Liver (tissue), 9 donors: ENCODE results near the gene SPEG. TPM values are rescaled to one million over a fixed set of nuclear protein-coding genes. Genes with fewer than 3 reads are reported as not detected.

ENCODE experiments used
- DNase-seq: peaks from one replicate; pipeline ENCODE4 v3.0.0-alpha.2; 2017; ENCODE audit warnings: low spot score
- H3K27ac ChIP-seq, 2 donors: one replicate each; pipeline ENCODE4 v1.7.0; 2013; ENCODE audit warnings: inconsistent platforms in 2 of 2, low read length in 2 of 2, control low read depth in 1 of 2, low read depth in 1 of 2, mild to moderate bottlenecking in 1 of 2
- H3K27me3 ChIP-seq, 4 donors: one replicate each; pipeline versions ENCODE4 v1.6.1 to v1.7.0; 2013; ENCODE audit warnings: low read length in 3 of 4, inconsistent platforms in 1 of 4, mild to moderate bottlenecking in 1 of 4, moderate library complexity in 1 of 4; ENCODE audit not compliant: control insufficient read depth in 4 of 4, insufficient read depth in 4 of 4
- H3K36me3 ChIP-seq, 4 donors: one replicate each; pipeline versions ENCODE4 v1.6.1 to v1.7.0; 2013; ENCODE audit warnings: low read length in 3 of 4, mild to moderate bottlenecking in 3 of 4, low read depth in 1 of 4, moderate library complexity in 1 of 4; ENCODE audit not compliant: control insufficient read depth in 4 of 4, insufficient read depth in 3 of 4
- H3K4me1 ChIP-seq, 4 donors: one replicate each; pipeline versions ENCODE4 v1.6.1 to v1.7.0; 2013; ENCODE audit warnings: low read length in 3 of 4, mild to moderate bottlenecking in 3 of 4, moderate library complexity in 1 of 4; ENCODE audit not compliant: control insufficient read depth in 4 of 4, insufficient read depth in 4 of 4
- H3K4me3 ChIP-seq, 3 donors: one replicate each; pipeline versions ENCODE4 v1.6.1 to v1.7.0; 2013; ENCODE audit warnings: low read length in 3 of 3, control low read depth in 1 of 3, low read depth in 1 of 3, mild to moderate bottlenecking in 1 of 3
- H3K9ac ChIP-seq, 2 donors: one replicate each; pipeline ENCODE4 v1.7.0; 2013; ENCODE audit warnings: low read length in 2 of 2, mild to moderate bottlenecking in 2 of 2, moderate library complexity in 2 of 2, control low read depth in 1 of 2, low read depth in 1 of 2
- H3K9me3 ChIP-seq, 4 donors: one replicate each; pipeline versions ENCODE4 v1.6.1 to v1.7.0; 2013; ENCODE audit warnings: low read length in 3 of 4; ENCODE audit not compliant: control insufficient read depth in 4 of 4
- EGR1 ChIP-seq, 2 donors: IDR thresholded peaks; 2 replicates each; pipeline ENCODE4 v1.6.1; 2016 to 2018; ENCODE audit warnings: antibody characterized with exemption in 2 of 2, low read depth in 2 of 2
- FOXA1 ChIP-seq: IDR thresholded peaks from 2 replicates; pipeline ENCODE4 v1.6.1; 2016; ENCODE audit warnings: antibody characterized with exemption
- FOXA2 ChIP-seq: IDR thresholded peaks from 2 replicates; pipeline ENCODE4 v1.6.1; 2016; ENCODE audit warnings: antibody characterized with exemption
- GABPA ChIP-seq, 2 donors: IDR thresholded peaks in 1 of 2; conservative IDR thresholded peaks in 1 of 2; 2 replicates each; pipeline ENCODE4 v1.6.1; 2016; ENCODE audit warnings: antibody characterized with exemption in 2 of 2, mild to moderate bottlenecking in 1 of 2, moderate library complexity in 1 of 2
- HNF4A ChIP-seq, 2 donors: conservative IDR thresholded peaks; 2 replicates each; pipeline ENCODE4 v1.6.1; 2016; ENCODE audit warnings: antibody characterized with exemption in 2 of 2, mild to moderate bottlenecking in 2 of 2
- HNF4G ChIP-seq: IDR thresholded peaks from 2 replicates; pipeline ENCODE4 v1.6.1; 2016; ENCODE audit warnings: antibody characterized with exemption
- JUND ChIP-seq, 2 donors: IDR thresholded peaks; 2 replicates each; pipeline ENCODE4 v1.6.1; 2016; ENCODE audit warnings: antibody characterized with exemption in 2 of 2
- NR2F2 ChIP-seq: IDR thresholded peaks from 2 replicates; pipeline ENCODE4 v1.6.1; 2016; ENCODE audit warnings: antibody characterized with exemption
- RAD21 ChIP-seq, 2 donors: IDR thresholded peaks; 2 replicates each; pipeline ENCODE4 v1.6.1; 2016; ENCODE audit warnings: antibody characterized with exemption in 2 of 2, mild to moderate bottlenecking in 2 of 2
- RXRA ChIP-seq, 2 donors: IDR thresholded peaks; 2 replicates each; pipeline ENCODE4 v1.6.1; 2017 to 2018; ENCODE audit warnings: antibody characterized with exemption in 2 of 2, mild to moderate bottlenecking in 1 of 2
- SP1 ChIP-seq: IDR thresholded peaks from 2 replicates; pipeline ENCODE4 v1.6.1; 2018; ENCODE audit warnings: antibody characterized with exemption, mild to moderate bottlenecking
- TAF1 ChIP-seq: conservative IDR thresholded peaks from 2 replicates; pipeline ENCODE4 v1.6.1; 2016; ENCODE audit warnings: antibody characterized with exemption, mild to moderate bottlenecking
- YY1 ChIP-seq: IDR thresholded peaks from 2 replicates; pipeline ENCODE4 v1.6.1; 2016; ENCODE audit warnings: antibody characterized with exemption, mild to moderate bottlenecking
- WGBS: extraction: QIAGEN DNeasy Blood & Tissue Kit; methylation state at CpG from one replicate; pipeline ENCODE4 v1.1.7; 2013; 5-methylcytosine and 5-hydroxymethylcytosine counted together
- polyA plus RNA-seq, 2 donors: library from polyadenylated mRNA; stranded (reverse) in 1 of 2; unstranded in 1 of 2; fragments of 200-250 nt in 1 of 2; fragments of >200 nt in 1 of 2; fragmentation: Nextera tagmentation in 1 of 2; extraction: Ambion mirVana in 1 of 2; gene quantifications; one replicate each; pipeline versions ENCODE4 v1.2.1 to v1.2.3, GENCODE V29; 2013 to 2015
- total RNA-seq, 2 donors: library from RNA; depleted of rRNA; stranded (reverse); fragments of >200 nt; gene quantifications; one replicate each; pipeline ENCODE4 v1.2.3, GENCODE V29; 2014
- TF ChIP-seq, protein P1 (sequence below): IDR thresholded peaks from 2 replicates; pipeline ENCODE4 v1.6.1; 2016; ENCODE audit warnings: antibody characterized with exemption
- TF ChIP-seq, protein P2 (sequence below): IDR thresholded peaks from 2 replicates; pipeline ENCODE4 v1.6.1; 2016; ENCODE audit warnings: antibody characterized with exemption, mild to moderate bottlenecking
- TF ChIP-seq, protein P3 (sequence below): IDR thresholded peaks from 2 replicates; pipeline ENCODE4 v1.6.1; 2016; ENCODE audit warnings: antibody characterized with exemption
- TF ChIP-seq, protein P4 (sequence below): IDR thresholded peaks from 2 replicates; pipeline ENCODE4 v1.6.1; 2016; ENCODE audit warnings: antibody characterized with exemption
- donor health status: healthy.
- donor health status: healthy.
- donor health status: healthy.
- donor health status: healthy.
- donor health status: healthy.

SPEG gene
- total and polyA plus RNA-seq, 4 donors, result 0.51 to 0.96 (median 0.66) TPM

DNA sequence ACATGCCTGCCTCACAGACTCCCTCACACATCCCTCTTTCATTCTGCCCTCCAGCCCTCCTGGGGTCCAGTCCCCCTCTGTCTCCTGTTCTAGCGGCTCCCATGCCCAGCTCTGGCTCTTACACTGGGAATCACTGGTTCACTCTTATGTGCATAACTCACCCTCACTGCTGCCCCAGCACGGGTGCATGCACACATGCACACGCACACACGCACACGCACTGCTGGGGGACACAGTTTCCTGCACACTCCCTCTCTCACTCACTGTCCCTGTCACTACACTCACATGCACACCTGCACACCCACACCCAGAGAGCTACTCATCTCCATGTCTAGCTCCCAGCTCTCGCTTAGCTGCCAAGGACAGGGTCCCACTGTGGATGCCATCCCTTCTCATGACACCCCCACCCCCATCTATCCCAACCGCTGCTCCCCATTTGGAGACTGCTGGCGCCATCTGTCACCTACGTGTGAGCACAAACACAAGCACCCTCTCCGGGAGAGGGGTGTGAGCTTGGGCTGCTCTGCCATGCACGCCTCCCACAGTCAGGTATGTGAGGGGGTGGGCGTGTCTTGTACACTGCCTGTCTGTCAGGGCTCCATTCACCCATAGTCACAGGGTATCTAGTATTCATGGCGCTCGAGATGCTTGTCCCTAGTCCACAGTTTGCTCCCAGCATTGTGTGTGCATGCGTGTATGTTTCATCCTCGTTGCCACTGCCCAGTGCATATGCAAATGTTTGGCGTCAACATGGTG, 81.4 kb downstream of the SPEG start:
- WGBS, result 73% methylated on average over 17 of the region's 17 CpGs
- peaks cover 0 to 3% (median 0%) of the 10 kb centered on the region in 4 donors for H3K27me3 ChIP-seq
- DNase-seq, result no peak
- no peak overlapping the region for H3K4me3 ChIP-seq
- no peak overlapping the region for H3K27ac ChIP-seq
- H3K9me3 ChIP-seq, result no peaks in the 10 kb centered on the region
- TF ChIP-seq GABPA (IDR thresholded peaks at IDR 0.05 in 1 of 2, conservative IDR thresholded peaks at IDR 0.05 in 1 of 2), result no peak
- TF ChIP-seq, protein P1, sequence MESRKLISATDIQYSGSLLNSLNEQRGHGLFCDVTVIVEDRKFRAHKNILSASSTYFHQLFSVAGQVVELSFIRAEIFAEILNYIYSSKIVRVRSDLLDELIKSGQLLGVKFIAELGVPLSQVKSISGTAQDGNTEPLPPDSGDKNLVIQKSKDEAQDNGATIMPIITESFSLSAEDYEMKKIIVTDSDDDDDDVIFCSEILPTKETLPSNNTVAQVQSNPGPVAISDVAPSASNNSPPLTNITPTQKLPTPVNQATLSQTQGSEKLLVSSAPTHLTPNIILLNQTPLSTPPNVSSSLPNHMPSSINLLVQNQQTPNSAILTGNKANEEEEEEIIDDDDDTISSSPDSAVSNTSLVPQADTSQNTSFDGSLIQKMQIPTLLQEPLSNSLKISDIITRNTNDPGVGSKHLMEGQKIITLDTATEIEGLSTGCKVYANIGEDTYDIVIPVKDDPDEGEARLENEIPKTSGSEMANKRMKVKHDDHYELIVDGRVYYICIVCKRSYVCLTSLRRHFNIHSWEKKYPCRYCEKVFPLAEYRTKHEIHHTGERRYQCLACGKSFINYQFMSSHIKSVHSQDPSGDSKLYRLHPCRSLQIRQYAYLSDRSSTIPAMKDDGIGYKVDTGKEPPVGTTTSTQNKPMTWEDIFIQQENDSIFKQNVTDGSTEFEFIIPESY, result no peak
- no peak for TF ChIP-seq SP1
- no peak for TF ChIP-seq TAF1
- no peak for TF ChIP-seq RAD21 (IDR thresholded peaks at IDR 0.05)
- TF ChIP-seq FOXA2, result no peak
- TF ChIP-seq JUND (IDR thresholded peaks at IDR 0.05), result no peak
- no peak for TF ChIP-seq RXRA (IDR thresholded peaks at IDR 0.05)
- no peak for TF ChIP-seq YY1
- no peak for TF ChIP-seq FOXA1
- TF ChIP-seq, protein P2, sequence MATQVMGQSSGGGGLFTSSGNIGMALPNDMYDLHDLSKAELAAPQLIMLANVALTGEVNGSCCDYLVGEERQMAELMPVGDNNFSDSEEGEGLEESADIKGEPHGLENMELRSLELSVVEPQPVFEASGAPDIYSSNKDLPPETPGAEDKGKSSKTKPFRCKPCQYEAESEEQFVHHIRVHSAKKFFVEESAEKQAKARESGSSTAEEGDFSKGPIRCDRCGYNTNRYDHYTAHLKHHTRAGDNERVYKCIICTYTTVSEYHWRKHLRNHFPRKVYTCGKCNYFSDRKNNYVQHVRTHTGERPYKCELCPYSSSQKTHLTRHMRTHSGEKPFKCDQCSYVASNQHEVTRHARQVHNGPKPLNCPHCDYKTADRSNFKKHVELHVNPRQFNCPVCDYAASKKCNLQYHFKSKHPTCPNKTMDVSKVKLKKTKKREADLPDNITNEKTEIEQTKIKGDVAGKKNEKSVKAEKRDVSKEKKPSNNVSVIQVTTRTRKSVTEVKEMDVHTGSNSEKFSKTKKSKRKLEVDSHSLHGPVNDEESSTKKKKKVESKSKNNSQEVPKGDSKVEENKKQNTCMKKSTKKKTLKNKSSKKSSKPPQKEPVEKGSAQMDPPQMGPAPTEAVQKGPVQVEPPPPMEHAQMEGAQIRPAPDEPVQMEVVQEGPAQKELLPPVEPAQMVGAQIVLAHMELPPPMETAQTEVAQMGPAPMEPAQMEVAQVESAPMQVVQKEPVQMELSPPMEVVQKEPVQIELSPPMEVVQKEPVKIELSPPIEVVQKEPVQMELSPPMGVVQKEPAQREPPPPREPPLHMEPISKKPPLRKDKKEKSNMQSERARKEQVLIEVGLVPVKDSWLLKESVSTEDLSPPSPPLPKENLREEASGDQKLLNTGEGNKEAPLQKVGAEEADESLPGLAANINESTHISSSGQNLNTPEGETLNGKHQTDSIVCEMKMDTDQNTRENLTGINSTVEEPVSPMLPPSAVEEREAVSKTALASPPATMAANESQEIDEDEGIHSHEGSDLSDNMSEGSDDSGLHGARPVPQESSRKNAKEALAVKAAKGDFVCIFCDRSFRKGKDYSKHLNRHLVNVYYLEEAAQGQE, result no peak
- H3K9ac ChIP-seq, result no peak overlapping the region
- no peaks in the 10 kb centered on the region for H3K36me3 ChIP-seq
- H3K4me1 ChIP-seq, result no peaks in the 10 kb centered on the region

- no peak overlapping the region for H3K4me3 ChIP-seq
- 64% methylated on average over 7 of the region's 7 CpGs for WGBS
- H3K9me3 ChIP-seq, result no peaks in the 10 kb centered on the region
- no peak for DNase-seq
- no peaks in the 10 kb centered on the region for H3K36me3 ChIP-seq
- no peak overlapping the region for H3K27ac ChIP-seq
- H3K4me1 ChIP-seq, result no peaks in the 10 kb centered on the region
- peaks cover 0 to 3% (median under 1%) of the 10 kb centered on the region in 4 donors for H3K27me3 ChIP-seq
- no peak overlapping the region for H3K9ac ChIP-seq
- TF ChIP-seq RXRA (IDR thresholded peaks at IDR 0.05) (no peak), HNF4A (conservative IDR thresholded peaks at IDR 0.05) (no peak), GABPA (IDR thresholded peaks at IDR 0.05 in 1 of 2, conservative IDR thresholded peaks at IDR 0.05 in 1 of 2) (no peak), EGR1 (IDR thresholded peaks at IDR 0.05; ENCODE audit: low read depth in 2 of 2) (no peak), HNF4G (no peak), TAF1 (no peak), YY1 (no peak), FOXA1 (no peak), RAD21 (IDR thresholded peaks at IDR 0.05) (no peak), FOXA2 (no peak), NR2F2 (no peak)
- TF ChIP-seq, protein P3, sequence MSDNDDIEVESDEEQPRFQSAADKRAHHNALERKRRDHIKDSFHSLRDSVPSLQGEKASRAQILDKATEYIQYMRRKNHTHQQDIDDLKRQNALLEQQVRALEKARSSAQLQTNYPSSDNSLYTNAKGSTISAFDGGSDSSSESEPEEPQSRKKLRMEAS, result no peak
- TF ChIP-seq, protein P4, sequence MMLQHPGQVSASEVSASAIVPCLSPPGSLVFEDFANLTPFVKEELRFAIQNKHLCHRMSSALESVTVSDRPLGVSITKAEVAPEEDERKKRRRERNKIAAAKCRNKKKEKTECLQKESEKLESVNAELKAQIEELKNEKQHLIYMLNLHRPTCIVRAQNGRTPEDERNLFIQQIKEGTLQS, result no peak
- TF ChIP-seq, protein P2, result no peak
These were observed 82.2 kb downstream of the SPEG start for GRCh38 chr2:219516888-219517287.
